Activated naive CD8-positive, alpha-beta T cell treated with anti-CD3 and anti-CD28 coated beads, Interleukin-2, amount 50 U/mL, for 16 hours (primary cell): ENCODE data around the gene NDFIP1.

ENCODE experiments used
- DNase-seq: peaks from one replicate; pipeline ENCODE4 v3.0.0-alpha.2; 2020; ENCODE audit warnings: low read depth, low spot score

Gene NDFIP1

DNA sequence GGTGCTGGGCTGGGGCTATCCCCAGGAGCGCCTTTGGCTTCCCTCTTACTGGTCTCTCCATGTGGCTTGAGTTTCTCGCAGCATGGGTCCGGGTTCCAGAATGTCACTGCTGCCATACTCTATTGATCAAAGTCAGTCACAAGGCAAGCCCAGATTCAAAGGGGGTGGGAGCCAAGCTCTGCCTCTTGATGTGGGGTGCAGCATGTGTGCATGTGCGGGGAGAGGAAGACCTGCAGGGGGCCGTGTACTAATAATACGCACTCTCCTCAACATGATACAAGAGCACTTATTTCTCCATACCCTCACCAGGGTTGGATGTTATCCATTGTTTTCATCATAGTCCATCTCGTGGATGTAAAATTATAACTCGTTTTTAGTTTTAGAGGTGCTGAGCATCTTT, 81.2 kb downstream of the NDFIP1 start:
- DNase-seq: no peak

DNA sequence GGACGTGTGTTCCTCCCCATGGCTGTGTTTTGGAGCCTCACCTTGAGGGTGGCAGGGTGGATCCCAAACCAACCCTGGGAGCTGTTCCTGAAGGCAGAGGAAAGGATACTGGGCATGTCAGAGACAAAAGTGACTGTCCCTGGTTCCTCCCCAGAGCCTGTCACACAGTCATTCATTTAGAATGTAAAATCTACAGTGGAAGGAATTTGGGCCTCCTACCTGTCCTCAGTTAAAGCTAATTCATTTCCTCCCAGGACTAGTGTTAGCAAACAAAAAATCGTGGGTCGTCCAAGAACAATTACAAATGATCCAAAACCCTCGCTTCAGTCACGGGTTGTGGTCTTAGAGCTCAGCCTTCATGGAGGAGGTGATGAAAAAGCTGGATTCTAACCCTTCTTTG, 83.2 kb downstream of the NDFIP1 start:
- DNase-seq: no peak

GRCh38 chr5:142192286-142193113, 83.9 kb downstream of the NDFIP1 start:
- DNase-seq: no peak

DNA sequence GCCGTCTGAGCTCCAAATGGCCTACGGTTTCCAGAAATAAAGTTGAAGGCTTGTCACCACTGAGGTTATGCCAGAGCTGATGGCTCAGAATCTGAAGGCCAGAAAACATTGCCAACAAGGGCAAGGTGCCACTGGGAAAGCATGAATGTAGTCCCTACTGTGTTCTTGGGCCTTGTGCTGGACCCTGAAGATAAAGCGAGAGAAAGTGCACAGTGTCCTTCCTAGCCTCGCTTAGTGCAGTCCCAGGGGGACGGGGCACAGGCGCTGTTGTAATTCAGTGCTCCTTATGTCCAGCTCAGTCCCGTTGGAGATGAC, 84.5 kb downstream of the NDFIP1 start:
- DNase-seq: no peak

- DNase-seq: no peak
Measured at GRCh38 chr5:142197098-142197497, 88.5 kb downstream of the NDFIP1 start.

DNA sequence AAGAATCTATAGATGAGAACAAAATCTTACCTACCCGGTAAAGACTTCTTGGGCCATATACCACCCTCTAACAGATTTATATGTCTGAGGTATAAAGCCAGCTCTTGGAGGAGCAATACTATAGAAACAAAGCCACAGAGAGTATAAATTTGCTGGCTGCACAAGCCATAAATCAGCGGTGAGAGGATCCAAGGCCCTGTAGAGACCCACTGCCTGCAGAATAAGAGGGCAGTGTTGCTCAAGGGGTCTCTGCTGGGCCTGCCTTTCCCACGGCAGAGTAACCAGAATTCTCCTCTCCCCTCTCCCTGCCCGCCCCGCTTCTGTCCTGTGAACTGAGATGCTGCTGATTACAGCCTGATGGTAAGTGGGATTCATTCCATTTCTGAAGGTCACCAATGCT, 89.2 kb downstream of the NDFIP1 start:
- no peak for DNase-seq

DNA sequence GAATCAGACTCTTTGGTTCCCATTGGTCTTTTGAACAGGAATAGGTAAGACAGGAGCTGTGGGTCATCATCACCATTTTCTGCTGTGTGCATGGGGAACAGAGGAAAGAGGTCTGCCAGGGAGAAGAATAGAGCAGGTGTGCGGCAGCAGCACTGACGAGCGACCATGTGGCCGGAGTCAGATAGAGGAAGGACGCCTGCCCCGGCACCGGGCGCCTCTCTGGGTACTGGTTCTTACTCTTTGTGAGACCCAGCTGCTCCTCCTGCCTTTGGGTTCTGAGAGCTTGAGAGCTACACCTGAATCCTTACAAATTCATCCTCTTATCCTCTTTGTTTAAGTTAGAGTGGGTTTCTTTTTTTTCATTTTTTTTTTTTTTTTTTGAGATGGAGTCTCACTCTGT, 90.8 kb downstream of the NDFIP1 start:
- no peak for DNase-seq

DNA sequence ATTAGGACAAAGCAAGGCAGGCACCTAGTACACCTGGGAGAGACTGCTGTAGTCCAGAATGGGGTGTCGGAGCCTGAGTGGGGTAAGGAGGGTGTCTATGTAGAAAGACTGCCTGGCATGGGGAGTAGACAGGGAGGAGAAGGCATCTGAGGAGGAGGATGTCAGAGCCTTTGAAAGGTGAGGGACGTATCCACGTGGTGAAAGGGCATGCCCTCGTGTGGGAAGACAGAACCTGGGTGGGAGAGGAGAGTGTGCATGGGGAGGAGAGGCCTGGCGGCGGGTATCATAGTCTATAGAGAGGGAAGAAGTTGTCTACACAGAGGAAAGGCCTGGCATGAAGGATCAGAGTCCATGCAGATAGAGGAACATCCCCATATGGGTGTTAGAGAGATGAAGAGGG, 91.8 kb downstream of the NDFIP1 start:
- DNase-seq: no peak

GRCh38 chr5:142201471-142201887, 92.9 kb downstream of the NDFIP1 start:
- DNase-seq: no peak

DNA sequence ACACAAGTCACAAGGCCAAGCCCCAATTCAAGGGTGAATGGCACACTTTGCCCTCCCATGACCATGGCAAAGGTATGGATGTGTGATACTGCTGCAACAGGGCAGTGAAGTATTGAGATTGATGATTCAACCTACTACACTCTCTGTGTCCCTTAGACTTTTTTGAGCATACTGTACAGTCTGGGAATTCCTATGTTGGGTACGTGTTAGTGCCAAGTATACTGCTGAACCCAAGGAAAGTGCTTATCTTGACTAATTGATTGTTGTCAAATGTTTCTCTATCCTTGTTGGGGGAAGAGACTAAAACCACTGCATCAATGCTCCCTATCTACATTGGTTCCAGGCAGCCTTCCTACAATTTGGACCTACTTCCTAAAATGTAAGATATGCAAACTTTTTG, 93.7 kb downstream of the NDFIP1 start:
- DNase-seq: no peak
